ENCODE results near the gene ATP10B.
"Not testable (repeated sequence)": the region's sequence is repeated elsewhere in the genome, so short reads cannot be mapped to it uniquely, and the experiment has no call there.

ATP10B gene, protein sequence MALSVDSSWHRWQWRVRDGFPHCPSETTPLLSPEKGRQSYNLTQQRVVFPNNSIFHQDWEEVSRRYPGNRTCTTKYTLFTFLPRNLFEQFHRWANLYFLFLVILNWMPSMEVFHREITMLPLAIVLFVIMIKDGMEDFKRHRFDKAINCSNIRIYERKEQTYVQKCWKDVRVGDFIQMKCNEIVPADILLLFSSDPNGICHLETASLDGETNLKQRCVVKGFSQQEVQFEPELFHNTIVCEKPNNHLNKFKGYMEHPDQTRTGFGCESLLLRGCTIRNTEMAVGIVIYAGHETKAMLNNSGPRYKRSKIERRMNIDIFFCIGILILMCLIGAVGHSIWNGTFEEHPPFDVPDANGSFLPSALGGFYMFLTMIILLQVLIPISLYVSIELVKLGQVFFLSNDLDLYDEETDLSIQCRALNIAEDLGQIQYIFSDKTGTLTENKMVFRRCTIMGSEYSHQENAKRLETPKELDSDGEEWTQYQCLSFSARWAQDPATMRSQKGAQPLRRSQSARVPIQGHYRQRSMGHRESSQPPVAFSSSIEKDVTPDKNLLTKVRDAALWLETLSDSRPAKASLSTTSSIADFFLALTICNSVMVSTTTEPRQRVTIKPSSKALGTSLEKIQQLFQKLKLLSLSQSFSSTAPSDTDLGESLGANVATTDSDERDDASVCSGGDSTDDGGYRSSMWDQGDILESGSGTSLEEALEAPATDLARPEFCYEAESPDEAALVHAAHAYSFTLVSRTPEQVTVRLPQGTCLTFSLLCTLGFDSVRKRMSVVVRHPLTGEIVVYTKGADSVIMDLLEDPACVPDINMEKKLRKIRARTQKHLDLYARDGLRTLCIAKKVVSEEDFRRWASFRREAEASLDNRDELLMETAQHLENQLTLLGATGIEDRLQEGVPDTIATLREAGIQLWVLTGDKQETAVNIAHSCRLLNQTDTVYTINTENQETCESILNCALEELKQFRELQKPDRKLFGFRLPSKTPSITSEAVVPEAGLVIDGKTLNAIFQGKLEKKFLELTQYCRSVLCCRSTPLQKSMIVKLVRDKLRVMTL (N-terminal part only)

GRCh38 chr5:160852049-160852448, at the start of gene ATP10B:
Gene ATP10B, minus strand, starts transcription at chr5:160852211. Its CDS starts 164,137 bp downstream, at chr5:160688074.
- no peak for DNase-seq

- DNase-seq: no peak
Observed at GRCh38 chr5:160901656-160902055, 49.6 kb upstream of the ATP10B start.

GRCh38 chr5:160899735-160900134, 47.7 kb upstream of the ATP10B start:
- DNase-seq: no peak

GRCh38 chr5:160893180-160893964, 41.4 kb upstream of the ATP10B start:
- DNase-seq: not testable (repeated sequence)

GRCh38 chr5:160887780-160888179, 35.8 kb upstream of the ATP10B start:
- no peak for DNase-seq

DNA sequence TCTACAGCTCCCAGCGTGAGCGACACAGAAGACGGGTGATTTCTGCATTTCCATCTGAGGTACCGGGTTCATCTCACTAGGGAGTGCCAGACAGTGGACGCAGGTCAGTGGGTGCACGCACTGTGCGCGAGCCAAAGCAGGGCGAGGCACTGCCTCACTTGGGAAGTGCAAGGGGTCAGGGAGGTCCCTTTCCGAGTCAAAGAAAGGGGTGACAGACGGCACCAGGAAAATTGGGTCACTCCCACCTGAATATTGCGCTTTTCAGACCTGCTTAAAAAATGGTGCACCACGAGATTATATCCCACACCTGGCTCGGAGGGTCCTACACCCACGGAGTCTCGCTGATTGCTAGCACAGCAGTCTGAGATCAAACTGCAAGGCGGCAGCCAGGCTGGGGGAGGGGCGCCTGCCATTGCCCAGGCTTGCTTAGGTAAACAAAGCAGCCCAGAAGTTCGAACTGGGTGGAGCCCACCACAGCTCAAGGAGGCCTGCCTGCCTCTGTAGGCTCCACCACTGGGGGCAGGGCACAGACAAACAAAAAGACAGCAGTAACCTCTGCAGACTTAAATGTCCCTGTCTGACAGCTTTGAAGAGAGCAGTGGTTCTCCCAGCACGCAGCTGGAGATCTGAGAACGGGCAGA, 21.7 kb upstream of the ATP10B start:
- DNase-seq: not testable (repeated sequence)

GRCh38 chr5:160869989-160870521, 18.0 kb upstream of the ATP10B start:
- no peak for DNase-seq

GRCh38 chr5:160867976-160868375, 16.0 kb upstream of the ATP10B start:
- no peak for DNase-seq

- DNase-seq: no peak
Observed at GRCh38 chr5:160851451-160851850, 560 bp downstream of the ATP10B start.

DNA sequence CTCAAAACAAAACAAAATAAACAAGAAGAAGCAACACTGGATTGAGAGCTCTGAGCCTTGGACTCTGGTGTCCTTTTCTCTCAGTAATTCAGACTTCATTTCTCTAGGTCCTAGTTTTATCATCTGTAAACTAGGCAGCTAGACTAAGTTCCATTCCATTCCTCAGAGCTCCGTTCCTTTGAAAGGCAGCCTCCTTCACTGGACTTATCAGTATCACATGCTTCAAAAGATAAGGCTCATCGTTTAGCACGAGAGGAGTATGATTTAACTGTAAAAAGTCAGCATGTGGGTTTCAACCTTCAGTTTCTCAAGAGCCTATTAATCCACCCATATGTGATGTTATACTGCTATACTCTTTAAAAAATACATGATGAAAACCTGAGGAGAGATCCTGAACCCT, 1.6 kb downstream of the ATP10B start:
- no peak for DNase-seq

GRCh38 chr5:160847526-160848085, 4.4 kb downstream of the ATP10B start:
- no peak for DNase-seq

DNA sequence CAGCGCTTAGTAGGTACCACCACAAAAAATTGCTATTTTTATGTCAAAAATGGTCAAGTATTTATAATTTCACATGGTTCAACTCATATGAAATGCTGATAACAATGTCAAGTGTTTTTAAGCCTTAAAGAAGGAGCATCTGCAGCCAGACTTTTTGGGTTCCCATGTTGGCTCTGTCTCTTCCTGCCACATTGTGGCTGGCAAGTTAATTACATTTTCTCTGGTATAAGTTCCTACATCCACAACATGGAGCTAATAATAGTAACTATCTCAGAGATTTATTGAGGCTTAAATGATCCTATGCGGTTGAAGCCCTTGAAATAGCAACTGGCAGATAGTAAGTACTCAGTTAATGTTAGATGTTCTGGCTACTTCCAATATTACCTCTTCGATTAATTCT, 5.4 kb downstream of the ATP10B start:
- DNase-seq: no peak

GRCh38 chr5:160844177-160844576, 7.8 kb downstream of the ATP10B start:
- no peak for DNase-seq

DNA sequence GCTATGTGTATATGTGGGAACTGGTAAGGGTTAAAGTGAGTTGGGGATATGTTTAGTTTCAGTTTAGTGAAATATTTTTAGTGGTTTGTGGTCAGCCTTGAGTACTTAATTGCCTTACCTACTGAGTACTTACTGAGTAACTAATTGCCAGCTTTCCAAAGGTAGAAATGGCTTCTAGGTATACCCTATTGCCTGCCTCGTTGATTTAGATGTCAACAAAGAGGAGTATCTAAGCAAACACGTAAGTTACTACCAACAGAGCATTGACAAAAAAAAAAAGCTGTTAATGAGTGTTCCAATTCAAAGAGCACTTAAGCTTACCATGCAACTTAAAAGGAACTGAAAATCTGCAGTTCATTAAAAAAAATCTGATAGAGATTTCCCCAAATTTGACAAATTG, 8.8 kb downstream of the ATP10B start:
- DNase-seq: no peak

GRCh38 chr5:160837749-160838593, 14.0 kb downstream of the ATP10B start:
- no peak for DNase-seq

GRCh38 chr5:160837211-160837610, 14.8 kb downstream of the ATP10B start:
- no peak for DNase-seq

DNA sequence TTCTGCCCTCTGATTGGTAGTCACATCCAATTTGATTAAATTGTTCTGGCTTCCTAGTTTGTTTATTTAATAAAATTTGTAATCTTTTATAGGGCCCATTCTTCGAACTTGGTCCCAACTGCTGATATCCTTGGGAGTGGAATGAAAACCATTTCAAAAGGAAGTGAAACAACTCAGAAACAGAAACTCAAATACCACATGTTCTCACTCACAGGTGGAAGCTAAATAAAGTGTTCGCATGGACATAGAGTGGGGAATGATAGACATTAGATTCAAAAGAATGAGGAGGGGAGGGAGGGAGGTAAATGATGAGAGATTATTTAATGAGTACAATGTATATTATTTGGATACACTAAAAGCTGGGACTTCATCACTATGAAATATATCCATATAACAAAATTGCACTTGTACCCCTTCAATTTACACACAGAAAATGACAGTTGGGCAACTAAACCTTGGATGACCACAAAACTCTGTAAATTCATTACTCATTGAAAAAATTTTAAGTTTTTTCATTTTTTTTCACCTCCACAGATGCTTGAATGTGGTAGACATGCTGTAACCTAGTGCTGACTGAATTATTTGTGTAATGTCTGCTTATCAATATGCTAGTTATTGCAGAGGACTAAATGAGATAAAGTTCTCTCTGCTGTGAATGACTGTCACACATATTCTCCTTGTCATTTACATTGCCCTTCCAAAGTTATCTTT, 16.0 kb downstream of the ATP10B start:
- DNase-seq: no peak

GRCh38 chr5:160835376-160835775, 16.6 kb downstream of the ATP10B start:
- no peak for DNase-seq

GRCh38 chr5:160833806-160834205, 18.2 kb downstream of the ATP10B start:
- no peak for DNase-seq

GRCh38 chr5:160831801-160832200, 20.2 kb downstream of the ATP10B start:
- no peak for DNase-seq

Data from GOT3 (cell line).